ENCODE measurements around the gene COX8A. TPM values are rescaled to one million over a fixed set of nuclear protein-coding genes. Genes with fewer than 3 reads are reported as not detected.
A peak's percentile ranks its signal among the peaks of the same experiment; 100 is the strongest.

COX8A gene
- total RNA-seq, 1 donor from 2014 or later = 265 TPM

- H3K4me1 Mint-ChIP-seq (ENCODE audit: unreplicated experiment) = peaks cover 33% of the 10 kb centered on the region
These were observed 11.4 kb downstream of the COX8A start for GRCh38 chr11:63985812-63986155.

DNA sequence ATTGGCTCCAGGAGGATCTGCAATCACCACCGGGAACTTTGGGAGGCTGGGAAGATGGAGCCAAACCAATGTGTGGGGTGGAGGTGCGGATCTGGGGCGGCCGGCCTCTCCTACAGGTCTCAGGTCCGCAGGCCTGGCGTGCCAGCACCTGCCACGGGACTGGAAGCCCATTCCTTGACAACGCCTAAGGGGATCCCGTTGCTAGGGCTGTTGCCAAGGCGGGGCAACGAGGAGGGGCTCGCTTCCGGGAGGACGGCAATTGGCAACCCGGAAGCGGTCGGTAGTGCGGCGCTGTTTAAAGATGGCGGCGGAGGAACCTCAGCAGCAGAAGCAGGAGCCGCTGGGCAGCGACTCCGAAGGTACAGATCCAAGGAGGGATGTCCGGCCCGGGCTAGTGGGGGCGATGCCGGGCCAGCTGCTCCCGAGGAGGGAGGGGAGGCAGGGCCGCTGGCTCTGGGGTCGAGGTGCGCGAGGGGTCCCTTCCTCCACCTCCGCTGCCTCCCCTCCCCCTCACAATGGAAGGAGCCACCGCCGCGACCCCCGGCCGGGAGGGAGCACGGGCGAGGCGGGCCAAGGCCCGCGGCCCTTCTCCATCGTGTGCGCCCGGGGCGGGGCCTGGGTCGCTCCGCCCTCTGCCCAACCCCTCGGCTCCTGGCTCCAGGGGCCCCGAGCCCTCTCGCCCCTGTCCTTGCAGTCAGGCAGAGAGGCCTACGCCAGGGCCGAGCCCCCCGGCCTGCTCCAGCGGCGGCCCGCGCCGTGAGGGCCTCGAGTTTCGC is 11.9 kb downstream of the COX8A start, which contains the start of gene OTUB1:
Gene OTUB1, plus strand, starts transcription at position 283 of the 776 bp plus-strand sequence. Its CDS starts 19 bp downstream, at position 302.
- peaks cover 14% of the 10 kb centered on the region for H3K36me3 Mint-ChIP-seq (ENCODE audit: unreplicated experiment)
- no peaks in the 10 kb centered on the region for H3K27me3 Mint-ChIP-seq (ENCODE audit: unreplicated experiment)
- H3K9me3 Mint-ChIP-seq (ENCODE audit: unreplicated experiment) = no peaks in the 10 kb centered on the region
- H3K27ac Mint-ChIP-seq (ENCODE audit: unreplicated experiment) = peak within 1 kb of the TSS; percentile 99
- peaks cover 33% of the 10 kb centered on the region for H3K4me1 Mint-ChIP-seq (ENCODE audit: unreplicated experiment)
- DNase-seq (ENCODE audit: extremely low spot score, unreplicated experiment) = peak; percentile 97
- peak within 1 kb of the TSS; percentile 94 for H3K4me3 Mint-ChIP-seq (ENCODE audit: unreplicated experiment)
- no peak for TF ChIP-seq CTCF (IDR thresholded peaks at IDR 0.05)

More at GRCh38 chr11:63985812-63986155, 11.4 kb downstream of the COX8A start:
- Mint-ChIP-seq H3K4me3 (ENCODE audit: unreplicated experiment) (peak overlapping the region; percentile 94), H3K27ac (ENCODE audit: unreplicated experiment) (peak overlapping the region; percentile 99), H3K9me3 (ENCODE audit: unreplicated experiment) (no peaks in the 10 kb centered on the region), H3K27me3 (ENCODE audit: unreplicated experiment) (no peaks in the 10 kb centered on the region), H3K36me3 (ENCODE audit: unreplicated experiment) (peaks cover 10% of the 10 kb centered on the region)
- DNase-seq (ENCODE audit: extremely low spot score, unreplicated experiment) = no peak
- no peak for TF ChIP-seq CTCF (IDR thresholded peaks at IDR 0.05)

DNA sequence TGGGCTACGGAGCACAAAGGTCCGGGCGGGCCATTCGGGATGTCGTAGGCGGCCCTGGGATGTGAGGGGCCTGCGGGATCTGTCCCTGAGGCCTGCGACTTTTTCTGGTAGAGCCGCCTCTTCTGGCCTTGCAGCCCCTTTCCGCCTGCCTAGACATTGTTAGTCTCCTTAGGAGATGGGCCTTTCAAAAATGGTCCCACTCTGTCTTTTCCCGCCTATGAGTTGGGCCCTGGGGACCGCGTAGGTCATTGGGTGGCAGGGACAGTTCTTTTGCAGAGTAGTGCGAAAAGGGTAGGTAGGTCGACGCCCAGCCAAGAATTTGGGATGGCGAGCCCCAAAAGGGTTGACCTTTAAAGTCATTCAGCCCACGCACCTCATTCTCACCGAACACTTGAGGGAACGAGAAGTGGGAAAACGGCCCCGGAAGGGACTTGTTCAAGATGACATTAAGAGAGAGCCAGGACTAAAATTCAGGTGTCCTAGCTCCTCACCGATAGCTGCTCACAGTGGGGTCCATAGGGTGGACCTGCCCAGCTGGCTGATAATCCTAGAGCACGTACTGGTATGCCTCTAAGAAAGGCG is 12.6 kb downstream of the COX8A start:
- peaks cover 32% of the 10 kb centered on the region for H3K4me1 Mint-ChIP-seq (ENCODE audit: unreplicated experiment)
- peak overlapping the region; percentile 31 for H3K27ac Mint-ChIP-seq (ENCODE audit: unreplicated experiment)
- peak overlapping the region; percentile 69 for H3K4me3 Mint-ChIP-seq (ENCODE audit: unreplicated experiment)
- no peaks in the 10 kb centered on the region for H3K27me3 Mint-ChIP-seq (ENCODE audit: unreplicated experiment)
- TF ChIP-seq CTCF (IDR thresholded peaks at IDR 0.05) = no peak
- H3K36me3 Mint-ChIP-seq (ENCODE audit: unreplicated experiment) = peaks cover 19% of the 10 kb centered on the region
- no peaks in the 10 kb centered on the region for H3K9me3 Mint-ChIP-seq (ENCODE audit: unreplicated experiment)
- no peak for DNase-seq (ENCODE audit: extremely low spot score, unreplicated experiment)

DNA sequence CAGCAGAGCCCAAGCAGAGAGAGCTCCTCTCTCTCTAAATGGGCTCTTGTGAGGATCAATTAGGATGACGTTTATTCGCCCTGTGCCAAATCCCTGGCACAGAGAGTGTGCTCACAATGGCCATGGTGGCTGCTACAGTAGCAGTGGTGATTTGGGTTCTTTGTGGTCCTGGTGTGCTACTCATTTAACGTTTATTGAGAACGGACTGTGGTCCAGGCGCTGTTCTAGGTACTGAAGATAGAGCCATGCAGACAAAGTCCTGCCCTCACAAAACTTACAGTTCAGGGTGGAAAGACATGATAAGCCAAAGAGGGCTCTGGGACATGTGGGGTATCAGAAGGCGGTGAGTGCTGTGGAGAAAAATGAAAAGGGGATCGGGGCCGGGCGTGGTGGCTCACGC is 17.1 kb downstream of the COX8A start:
- Mint-ChIP-seq H3K27me3 (ENCODE audit: unreplicated experiment) (no peaks in the 10 kb centered on the region), H3K36me3 (ENCODE audit: unreplicated experiment) (peaks cover 21% of the 10 kb centered on the region), H3K4me1 (ENCODE audit: unreplicated experiment) (peaks cover 12% of the 10 kb centered on the region), H3K4me3 (ENCODE audit: unreplicated experiment) (no peak overlapping the region), H3K9me3 (ENCODE audit: unreplicated experiment) (no peaks in the 10 kb centered on the region), H3K27ac (ENCODE audit: unreplicated experiment) (no peak overlapping the region)
- no peak for DNase-seq (ENCODE audit: extremely low spot score, unreplicated experiment)
- TF ChIP-seq CTCF (IDR thresholded peaks at IDR 0.05) = no peak

- Mint-ChIP-seq H3K27me3 (ENCODE audit: unreplicated experiment) (no peaks in the 10 kb centered on the region), H3K9me3 (ENCODE audit: unreplicated experiment) (no peaks in the 10 kb centered on the region), H3K36me3 (ENCODE audit: unreplicated experiment) (peaks cover 25% of the 10 kb centered on the region), H3K27ac (ENCODE audit: unreplicated experiment) (no peak overlapping the region), H3K4me3 (ENCODE audit: unreplicated experiment) (no peak overlapping the region), H3K4me1 (ENCODE audit: unreplicated experiment) (peaks cover 3% of the 10 kb centered on the region)
- no peak for DNase-seq (ENCODE audit: extremely low spot score, unreplicated experiment)
- TF ChIP-seq CTCF (IDR thresholded peaks at IDR 0.05) = no peak
These were observed 18.7 kb downstream of the COX8A start for GRCh38 chr11:63993100-63993499.
